Limb (tissue), 2 donors: Measurements from ENCODE around the gene ELP4.

ENCODE experiments used
- DNase-seq, 2 donors: peaks; one replicate each; pipeline ENCODE4 v3.0.0-alpha.2; 2016; ENCODE audit errors: extremely low spot score in 2 of 2

The ELP4 gene

DNA sequence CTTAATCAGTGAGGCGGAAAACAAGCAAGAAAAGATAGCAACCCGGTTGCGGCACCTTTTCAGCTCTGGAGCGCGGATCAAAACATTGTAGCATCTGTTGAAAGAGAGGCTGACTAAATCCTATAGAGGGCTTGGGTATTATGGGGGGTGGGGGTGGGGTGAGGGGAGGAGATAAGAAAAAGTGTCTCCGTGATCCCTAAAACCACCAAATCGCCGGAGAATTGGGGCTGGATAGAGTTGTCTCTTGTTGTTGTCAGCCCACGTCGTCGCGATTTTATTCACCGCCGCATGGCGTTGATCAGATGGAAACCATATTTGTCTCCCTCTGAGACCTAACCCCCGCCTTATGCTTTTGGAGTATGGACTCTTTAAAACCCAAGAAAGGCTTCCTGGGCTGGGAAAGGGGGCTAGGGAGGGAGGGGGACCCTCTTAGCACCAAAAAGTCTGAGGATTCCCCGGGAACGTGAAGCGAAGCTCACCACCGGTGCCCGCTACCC, 288.5 kb downstream of the ELP4 start:
- DNase-seq, result no peak

DNA sequence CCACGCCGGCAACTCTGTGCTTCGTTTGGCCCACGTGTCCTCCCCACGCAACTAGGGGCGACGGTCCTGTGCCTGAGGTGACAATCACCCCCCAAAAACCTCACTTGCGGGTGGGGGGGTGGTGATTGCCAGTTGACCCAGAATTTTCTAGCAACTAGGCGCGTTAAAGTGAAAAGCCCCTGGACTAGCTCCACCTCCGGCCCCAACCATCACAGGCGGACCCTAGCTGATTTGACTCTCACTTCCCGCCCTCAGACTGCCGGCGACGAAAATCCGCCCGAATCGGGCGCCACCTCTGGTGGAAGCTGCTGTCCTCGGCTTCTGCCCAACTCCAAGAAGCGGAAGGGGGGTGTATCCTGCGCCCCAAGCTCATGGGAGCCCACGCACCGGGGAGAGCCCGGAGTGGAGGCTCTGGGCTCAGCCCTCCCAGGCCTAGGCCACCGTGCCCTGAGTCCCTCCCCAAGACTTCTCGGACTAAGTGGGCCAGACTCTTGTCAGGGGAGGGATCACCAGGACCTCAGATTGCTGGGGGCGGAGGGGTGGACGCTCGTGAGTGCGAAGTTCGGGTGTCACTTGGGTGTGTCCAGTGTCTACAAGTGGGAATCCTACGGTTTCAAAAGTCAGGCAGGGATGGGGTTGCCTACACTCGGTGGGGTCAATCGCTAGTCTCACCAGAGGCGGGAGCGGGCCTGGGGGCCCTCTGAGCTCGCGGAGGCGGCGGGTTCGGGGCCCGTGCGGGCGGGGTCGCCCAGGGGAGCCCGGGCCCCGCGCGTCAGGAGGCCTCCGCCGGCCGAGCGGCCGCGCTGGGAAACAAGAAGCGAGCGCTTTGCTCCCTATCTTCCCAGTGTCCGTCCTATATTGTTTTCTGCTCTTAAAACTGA, 289.2 kb downstream of the ELP4 start:
- DNase-seq, result peak in 1 of 2 donors; percentile 67

DNA sequence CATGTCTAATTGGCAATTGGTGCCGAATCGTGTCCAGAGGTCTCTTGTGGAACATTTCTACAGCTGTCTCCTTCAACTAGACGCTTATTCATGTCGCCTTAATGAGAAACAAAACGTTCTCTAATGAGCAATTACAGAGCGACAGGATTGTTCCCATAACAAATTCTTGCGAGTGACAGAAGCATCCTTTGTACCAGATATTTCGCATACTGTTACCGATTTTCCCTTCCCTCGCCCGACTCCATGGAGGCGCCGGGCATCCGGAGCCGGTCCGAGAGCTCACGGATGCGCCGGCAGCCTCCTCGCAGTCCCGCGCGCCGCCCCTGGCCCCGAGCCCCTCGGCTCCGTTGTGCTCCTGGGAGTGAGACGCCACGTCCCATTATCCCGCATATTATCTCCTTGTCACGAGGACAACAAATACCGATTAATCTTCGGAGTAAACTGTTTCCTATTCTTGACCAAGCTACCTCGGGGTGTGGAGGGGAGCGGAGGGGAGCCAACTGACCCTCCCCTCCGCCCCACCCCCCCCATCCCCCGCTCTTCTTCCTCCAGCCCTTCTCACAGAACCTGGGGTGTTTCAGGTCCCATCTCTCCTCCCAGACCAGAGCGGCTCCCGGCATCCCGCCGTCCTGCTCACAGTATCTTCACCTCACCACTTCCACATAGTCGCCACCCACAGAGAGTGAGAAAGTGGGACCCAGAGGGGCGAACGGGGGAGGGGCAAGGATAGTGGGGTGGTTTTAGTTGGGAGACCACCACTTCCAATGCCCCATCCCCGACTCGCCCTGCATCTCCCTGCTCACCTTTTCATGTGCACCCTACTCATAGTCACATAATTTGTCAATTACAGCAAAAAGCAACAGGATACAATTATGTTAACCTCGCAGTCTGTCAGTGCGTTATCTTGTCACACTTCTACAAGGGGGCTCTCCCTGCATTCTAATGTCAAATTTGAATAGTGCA, 290.1 kb downstream of the ELP4 start:
- peak in 1 of 2 donors; percentile 51 for DNase-seq

DNA sequence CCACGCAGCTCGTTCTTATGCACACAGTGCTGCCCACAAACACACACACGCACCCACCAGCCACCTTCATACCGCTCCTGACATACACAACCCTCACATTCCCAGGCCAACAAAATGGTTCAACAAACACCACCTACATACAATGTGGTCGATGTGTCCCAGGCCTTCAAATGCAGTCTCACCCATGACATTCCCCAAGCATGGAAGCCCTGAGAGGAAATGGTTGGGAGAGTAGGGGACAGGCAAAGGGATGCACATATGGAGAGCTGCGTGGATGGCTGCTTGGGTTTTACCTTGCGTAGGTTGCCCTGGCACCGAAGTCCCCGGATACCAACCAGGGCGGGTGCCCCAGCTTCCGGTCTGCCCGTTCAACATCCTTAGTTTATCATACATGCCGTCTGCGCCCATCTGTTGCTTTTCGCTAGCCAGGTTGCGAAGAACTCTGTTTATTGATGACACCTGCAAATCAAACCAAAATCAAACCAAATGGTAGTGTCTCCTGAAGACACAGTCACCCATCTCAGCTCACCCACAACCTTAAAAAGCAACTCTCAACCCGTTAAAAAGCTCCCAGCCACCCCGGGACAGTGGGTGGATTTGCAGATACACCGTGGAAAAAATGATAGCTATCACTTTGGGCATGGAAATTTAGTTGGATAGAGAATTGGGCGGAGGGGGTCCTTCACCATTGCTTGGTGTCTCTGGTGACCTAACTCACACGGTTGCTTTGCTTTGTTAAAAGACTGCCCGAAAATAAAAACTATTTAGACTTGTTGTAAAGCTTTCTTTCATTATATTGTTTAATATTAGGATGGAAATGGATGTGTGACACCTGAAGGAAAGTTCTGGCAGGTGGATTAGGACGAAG, 291.1 kb downstream of the ELP4 start:
- DNase-seq, result peak in 1 of 2 donors; percentile 35

DNA sequence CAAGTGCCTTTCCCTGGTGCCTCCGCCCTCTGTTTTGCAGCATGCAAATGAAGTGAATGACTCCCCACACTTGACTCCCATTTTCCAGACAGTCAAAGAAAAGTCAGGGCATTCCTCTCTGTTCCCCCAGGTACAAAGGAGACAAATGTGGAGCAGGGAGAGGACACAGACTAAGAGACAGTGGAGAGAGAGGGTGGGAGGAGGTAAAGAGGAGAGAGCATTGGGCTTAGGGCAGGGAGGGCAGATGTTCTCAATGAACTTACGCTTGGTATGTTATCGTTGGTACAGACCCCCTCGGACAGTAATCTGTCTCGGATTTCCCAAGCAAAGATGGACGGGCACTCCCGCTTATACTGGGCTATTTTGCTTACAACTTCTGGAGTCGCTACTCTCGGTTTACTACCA, 291.7 kb downstream of the ELP4 start:
- DNase-seq, result peak in 1 of 2 donors; percentile 30

DNA sequence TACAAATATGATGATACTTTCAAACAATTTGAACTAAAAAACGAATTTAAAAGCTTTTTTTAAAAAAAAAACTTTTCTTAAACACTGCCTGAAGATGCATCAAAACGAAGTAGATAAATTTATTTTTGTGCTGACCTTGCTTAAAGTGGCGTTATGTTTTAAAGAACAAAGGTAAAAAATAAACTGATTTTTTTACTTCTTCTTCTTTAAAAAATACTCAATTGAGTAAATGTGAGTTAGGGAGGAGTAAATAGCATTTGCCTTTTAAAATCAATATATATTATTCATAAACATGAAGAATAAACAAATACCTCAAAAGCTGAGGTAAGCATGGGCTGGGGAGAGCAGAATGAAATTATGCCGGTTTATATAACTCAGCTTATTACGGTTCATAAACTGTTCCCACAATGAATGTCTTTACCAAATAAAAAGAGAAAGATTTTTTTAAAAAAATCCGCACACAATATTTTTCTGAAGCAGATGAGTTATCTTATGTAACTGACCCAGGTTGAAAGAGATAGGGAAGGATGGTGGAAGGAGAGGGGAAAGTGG, 292.5 kb downstream of the ELP4 start:
- DNase-seq, result no peak

DNA sequence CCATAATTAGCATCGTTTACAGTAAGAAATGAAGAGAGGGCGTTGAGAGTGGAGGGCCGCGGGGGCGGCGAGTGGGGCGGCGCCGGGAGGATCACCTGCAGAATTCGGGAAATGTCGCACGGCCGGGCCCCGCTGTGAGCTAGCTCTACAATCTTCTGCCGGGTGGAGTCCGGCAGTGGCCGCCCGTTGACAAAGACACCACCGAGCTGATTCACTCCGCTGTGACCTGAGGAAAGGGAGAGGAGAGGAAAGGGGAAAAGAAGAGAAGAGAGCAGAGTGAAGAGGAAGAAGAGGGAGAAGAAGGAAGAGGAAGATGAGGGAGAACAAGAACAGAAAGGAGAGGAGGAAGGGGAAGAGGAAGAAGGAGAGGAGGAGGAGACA, 293.0 kb downstream of the ELP4 start:
- peak in 1 of 2 donors; percentile 27 for DNase-seq

DNA sequence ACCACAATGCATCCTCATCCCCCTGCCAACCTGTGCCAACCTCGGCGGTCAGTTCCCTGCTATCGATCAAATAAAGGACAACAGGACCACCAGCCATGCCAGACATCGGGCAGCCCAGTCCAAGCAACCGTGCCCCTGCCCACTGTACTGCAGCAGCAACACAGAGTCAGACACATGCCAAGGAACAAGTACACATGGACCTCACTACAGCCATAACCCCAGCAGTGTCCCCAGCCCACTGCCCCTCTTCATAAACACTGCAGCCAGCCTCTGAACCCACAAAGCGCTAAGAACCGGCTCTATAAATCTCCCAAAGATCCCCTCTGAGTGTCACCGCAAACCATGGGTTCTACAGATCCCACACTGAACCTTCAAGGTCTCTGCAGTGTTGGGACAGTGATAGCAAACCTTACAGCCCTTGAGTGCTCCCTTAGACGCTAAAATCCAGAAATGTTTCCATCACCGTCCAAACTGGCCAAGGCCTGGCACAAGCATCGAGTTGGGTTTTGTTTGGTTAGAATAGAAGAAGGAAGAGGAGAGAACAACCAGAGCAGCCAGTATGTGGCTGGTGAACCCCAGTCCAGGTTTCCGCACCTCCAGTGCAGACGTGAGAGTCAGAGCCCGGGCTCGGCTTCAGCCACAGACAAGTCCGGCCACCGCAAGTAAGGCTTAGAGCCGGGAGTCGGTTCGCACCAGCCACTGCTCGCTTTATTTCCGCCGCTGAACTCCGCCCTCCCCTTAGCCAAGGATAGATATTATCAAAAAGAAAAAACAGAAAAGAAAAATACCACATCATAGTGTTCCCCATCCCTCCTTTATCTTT, 293.6 kb downstream of the ELP4 start:
- DNase-seq, result peak in 1 of 2 donors; percentile 37

DNA sequence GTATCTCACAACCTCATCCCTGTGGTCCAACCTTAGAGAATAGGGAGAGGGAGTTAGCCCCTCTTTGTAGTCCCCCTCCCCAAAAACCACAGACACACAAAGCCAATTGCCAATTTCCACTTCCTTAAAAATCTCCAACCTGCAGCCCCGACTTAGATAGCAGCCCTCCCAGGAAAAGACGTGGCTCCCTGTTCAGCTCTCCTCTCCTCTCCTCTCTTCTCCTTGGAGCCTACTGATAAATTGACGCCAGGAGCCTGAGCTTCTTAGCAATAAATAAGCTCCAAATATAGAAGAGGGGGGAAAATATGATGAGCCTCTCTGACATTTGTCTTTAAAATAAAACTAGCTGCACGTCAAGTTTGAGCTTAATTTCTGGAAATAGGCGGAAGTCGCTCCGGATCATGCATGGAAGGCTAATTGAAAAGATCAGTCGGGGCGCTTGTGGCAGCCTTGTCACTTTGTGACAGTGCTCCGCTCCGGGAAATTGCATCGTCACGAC, 294.3 kb downstream of the ELP4 start:
- no peak for DNase-seq

DNA sequence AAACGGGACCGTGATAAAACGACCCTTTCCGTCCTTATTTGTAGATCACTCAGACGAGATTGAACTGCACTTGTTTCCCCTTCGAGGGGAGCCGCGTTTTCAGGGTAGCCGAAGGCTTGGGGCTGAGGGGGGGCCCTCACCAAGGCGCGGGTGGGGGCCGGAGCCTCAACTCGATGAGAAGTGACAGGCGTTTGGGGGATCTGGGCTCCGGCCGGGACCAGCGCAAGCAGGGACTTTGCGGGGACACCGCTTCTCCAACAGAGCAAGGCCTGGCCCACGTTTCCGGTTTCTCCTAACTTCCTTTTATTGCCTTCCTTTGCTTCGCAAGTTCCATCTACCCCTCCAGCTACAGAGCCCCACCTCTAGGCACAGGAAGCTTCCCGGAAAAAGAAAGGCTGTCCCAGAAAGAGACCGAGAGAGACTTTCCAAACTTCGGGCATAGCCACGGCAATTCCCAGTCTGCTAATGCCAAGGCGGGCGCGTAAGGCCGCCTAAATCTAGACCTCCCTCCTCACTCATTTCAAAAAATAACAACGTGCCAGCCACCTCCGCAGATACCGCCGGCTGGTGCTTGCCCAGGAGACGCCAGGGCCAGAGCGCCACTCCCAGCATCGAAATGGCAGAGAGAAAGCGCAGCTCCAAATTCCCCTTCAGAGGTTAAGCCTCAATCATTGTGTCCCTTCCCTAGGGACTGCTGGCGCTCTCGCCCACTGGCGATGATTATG, 294.9 kb downstream of the ELP4 start:
- DNase-seq, result peak in 1 of 2 donors; percentile 46

DNA sequence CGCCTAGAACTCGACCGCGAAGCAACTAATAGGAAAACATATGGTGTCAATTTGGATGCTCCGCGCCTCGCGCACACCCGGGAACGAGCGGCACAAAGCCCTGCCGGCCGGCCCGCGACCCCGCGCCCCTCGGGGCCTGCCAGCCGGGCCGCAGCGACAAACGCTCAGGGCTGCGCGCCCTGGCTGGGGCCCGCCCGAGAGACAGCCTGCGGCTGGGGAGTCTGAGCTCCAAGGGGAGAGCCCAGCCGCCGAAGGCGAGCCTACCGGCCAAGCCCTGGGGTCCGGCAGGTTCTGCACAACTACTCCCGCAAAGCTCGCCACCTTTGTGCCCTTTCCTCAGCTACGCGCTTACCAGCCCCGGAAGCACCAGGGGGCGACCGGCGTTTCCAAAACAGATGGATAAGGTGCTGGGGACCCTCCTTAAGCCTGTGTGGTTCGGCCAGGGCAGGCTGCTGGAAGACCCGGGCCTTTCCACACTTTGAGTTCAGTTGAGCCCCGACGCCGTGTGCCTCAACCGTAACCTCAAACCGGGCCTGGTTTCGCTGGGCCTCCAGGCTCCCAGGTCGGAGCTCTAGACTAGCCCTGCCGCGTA, 295.6 kb downstream of the ELP4 start:
- peak in 1 of 2 donors; percentile 47 for DNase-seq

DNA sequence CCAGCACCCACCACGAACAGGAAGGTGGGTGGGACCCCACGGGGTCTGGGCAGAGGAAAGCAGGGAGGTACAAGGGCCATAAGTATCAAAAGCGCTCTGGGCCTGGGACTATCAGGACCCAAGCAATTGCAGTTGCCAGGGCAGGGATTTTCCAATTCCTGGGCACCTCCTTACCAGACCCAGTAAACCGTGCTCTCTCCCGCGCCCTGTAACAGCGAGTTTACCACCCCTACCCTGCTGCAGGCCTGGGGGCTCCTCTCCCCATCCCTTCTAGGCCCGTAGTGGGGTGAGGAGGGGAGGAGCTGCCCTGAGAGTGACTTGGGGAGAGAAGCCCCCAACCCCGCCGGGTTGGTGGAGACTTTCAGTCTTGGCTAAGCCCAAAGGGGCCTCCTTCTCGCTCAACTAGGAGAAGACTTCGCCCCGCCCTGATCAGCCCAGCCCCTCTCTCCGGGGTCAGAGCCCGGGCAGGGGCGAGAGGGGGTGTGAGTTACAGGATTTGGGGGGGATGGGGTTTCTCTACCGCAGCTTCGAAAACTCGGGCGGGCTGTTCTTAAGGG, 296.1 kb downstream of the ELP4 start:
- DNase-seq, result no peak

DNA sequence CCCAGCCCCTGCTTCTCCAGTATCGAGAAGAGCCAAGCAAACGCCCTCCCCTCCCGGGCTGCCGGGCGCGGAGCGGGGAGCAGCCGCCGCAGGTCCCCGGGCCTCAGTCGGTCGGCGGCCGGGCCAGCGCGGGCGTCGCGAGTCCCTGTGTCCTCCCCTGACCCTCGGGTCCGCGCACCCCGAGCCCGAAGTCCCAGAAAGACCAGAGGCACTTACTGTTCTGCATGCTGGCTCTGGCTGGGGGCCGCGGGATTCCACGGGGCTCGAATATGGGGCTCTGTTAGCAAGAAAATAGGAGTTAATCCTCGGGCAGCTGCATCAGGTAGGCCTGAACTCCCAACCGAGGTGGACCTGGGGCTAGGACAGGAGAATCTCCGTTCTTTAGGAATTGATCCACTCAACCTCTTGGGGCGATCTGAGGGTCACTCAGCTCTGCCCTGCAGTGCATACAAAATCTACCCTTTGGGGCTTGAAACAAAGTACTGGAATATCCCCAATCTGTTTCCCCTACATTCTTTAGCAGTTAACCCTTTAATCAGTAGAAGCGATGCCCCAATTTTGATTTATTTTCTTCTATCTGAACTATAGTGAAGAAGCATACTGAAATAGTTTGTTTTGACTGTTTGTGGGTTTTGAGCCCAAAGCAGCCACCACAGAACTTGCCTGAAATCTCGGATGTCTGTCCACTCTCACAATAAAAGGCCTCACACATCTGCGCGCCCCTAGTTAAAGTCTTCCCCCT, 296.8 kb downstream of the ELP4 start:
- peak in 1 of 2 donors; percentile 55 for DNase-seq

DNA sequence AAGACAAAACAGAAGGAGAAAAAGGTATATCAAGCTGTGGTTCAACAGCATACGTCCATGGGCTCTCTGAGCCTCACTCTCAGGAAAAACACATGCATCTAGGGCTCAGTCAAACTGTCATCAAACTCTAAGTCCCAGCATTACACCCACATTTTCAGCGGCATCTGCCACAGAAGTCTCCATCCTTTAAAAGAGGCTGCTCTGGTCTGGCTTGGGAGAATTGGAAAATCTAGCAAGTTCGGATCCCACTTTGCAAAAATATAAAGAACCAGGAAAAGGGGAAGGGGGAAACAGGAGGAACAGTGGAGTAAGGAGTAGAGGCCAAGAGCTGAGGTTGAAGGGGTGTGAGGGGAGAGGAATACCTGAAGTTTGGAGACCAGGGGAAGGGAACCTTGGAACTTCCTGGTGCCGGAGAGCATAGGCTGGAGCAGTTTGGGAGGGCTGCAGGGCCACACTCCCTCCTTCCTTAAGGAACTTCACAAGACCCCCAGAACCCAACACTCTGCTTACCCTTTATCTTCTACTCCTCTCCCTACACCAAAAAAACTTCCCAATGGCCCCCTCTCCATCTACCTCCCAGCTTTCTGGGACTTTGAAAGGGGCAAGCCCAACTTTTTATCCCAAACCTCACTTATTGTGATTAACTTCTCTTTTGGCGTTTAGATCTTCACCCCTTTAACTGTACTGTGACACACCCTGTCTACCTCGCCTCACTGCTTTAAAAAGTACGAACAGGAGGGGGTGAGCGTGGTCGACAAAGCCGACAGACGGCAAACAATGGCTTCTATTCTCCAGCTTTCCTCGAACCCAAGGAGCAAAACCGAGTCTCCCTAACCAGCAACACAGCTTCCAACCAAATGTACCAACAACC, 297.6 kb downstream of the ELP4 start:
- no peak for DNase-seq

DNA sequence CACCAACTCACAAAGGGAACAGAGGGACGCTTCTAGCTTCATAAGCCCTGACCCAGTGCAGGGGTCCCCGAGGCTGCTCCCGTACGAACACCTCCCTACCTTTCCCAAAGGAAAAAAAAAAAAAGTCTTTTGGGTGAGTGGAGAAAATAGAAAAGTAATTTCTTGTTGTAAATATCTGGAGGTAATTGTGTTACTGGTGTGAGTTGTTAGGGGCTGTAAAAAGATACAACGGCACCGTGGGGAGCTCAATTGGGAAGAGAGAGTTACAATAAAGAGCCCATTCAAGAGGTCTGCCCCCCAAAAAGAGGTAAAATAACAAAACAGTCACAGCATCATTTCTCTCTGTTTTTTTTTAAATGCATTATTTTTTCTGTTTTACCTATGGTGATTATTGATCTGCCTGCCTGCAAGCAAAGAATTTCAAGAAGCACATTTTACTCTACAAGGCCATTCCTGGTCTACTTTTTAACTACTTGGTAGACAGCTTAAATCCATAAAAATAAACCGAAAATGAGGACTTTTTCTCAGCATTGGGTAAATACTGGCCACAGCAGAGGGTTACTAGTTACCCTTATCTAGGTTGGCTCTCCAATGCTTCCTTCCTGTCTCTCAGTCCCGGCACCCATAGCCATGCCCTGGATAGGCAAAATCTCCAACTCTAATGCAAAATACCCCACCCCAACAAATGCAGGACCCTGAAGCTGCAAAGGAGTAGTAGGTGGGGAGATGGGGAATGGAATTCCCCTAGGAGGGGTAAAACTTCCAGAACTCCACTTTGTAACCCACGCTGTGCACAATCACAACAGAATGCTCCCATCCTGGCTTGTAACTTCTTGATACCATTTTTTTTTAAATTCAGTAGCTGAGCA, 298.5 kb downstream of the ELP4 start:
- no peak for DNase-seq
